Measurements from ENCODE around the gene JPH3.

Gene JPH3

DNA sequence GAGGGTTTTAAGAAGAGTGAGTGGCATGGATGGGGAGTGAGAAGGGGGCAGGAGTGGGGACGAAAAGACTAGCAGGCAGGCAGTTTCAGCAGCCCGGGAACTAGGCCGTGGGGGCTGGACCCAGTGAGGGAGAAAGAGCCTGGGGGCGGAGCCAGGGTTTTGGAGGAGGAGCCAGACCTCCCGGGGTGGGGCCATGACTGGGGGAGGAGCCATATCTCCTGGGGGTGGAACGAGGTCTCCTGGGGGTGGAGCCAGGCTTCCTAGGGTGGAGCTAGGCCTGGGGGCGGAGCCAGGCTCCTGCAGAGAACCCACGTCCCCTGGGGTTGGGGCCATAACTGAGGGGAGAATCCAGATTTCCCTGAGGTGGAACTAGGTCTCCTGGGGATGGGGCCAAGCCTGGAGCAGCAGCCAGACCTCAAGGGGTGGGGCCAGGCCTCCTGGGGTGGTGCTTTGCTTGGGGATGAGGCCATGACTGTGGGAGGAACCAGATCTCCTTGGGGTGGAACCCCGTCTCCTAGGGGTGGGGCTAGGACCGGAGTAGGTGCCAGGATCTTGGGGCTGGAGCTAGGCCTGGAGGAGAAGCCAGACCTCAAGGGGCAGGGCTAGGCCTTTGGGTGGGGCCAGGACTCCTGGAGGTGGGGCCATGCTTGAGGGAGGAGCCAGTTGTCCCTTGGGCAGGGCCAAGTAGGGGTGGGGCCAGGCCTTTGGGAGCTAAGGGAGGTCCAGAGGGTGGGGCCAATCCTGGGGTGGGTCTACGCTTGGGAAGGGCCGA is 41.7 kb upstream of the JPH3 start:
- no peak for TF ChIP-seq CTCF (IDR thresholded peaks at IDR 0.05)

GRCh38 chr16:87561200-87562105 is 40.9 kb upstream of the JPH3 start:
- TF ChIP-seq CTCF (IDR thresholded peaks at IDR 0.05) = no peak

DNA sequence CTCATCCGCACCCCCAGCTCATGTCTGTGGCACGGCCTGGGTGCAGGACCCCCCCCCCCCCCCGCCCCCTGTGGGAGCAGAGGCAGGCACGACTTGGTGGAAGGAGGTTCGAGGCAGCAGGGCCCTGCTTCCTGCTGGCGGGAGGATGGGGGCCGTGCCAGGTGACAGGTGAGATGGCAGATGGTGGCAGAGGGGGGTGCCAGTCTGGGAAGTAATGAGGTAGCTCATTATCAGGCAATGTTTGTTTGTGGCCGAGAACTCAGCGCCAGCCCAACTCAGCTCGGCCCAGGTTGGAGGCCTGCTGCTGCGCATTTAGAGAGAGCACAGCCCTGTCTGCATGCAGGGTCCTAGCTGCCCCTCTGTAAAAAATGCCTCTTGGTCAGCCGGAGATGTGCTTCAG is 40.1 kb upstream of the JPH3 start:
- no peak for TF ChIP-seq CTCF (IDR thresholded peaks at IDR 0.05)

DNA sequence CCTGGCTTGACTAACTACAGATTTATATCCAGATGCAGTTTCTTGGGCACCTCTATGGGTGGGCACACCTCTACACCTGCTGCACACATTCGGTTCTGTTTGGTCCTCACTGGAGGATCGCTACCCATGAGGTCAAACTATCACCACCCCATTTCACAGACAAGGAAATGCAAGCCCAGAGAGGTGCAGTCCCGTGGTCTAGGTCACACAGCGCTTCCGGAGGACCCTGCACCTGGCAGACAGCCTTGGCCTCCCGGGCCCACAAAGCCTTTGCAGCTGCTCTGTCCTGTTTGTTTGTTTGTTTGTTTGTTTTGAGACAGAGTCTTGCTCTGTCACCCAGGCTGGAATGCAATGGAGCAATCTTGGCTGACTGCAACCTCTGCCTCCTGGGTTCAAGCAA is 39.3 kb upstream of the JPH3 start:
- no peak for TF ChIP-seq CTCF (IDR thresholded peaks at IDR 0.05)

DNA sequence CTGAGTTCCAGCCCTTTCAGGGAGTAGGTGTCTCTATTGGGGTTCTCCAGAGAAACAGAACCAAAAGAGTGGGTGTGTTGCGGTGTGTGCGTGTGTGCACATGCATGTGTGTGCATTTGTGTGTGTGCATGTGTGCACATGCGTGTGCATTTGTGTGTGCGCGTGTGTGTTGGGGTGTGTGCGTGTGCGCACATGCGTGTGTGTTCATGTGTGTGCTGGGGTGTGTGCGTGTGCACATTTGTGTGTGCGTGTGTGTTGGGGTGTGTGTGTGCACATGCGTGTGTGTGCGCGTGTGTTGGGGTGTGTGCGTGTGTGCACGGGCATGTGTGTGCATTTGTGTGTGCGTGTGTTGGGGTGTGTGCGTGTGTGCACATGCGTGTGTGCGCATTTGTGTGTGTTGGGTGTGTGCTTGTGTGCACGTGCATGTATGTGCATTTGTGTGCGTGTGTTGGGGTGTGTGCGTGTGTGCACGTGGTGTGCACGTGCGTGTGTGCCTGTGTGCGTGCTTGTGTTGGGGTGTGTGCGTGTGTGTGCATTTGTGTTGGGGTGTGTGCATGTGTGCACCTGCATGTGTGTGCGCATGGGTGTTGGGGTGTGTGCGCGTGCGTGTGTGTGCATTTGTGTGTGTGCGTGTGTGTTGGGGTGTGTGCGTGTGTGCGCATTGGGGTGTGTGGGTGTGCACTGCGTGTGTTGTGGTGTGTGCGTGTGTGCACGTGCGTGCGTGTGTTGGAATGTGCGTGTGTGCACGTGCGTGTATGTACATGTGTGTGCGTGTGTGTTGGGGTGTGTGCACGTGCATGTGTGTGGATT is 38.4 kb upstream of the JPH3 start:
- no peak for TF ChIP-seq CTCF (IDR thresholded peaks at IDR 0.05)

DNA sequence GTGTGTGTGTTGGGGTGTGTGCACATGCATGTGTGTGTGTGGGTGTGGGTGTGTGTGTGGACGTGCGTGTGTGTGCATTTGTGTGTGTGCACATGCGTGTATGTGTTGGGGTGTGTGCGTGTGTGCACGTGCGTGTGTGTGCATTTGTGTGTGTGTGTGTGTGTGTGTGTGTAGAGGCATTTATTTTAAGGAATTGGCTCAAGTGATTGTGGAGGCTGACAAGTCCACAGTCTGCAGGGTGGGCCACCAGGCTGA is 37.9 kb upstream of the JPH3 start:
- TF ChIP-seq CTCF (IDR thresholded peaks at IDR 0.05) = no peak
